IPS DF 4.7 (cell line): ENCODE data around the gene CENPP.
"Not testable (repeated sequence)": the region's sequence is repeated elsewhere in the genome, so short reads cannot be mapped to it uniquely, and the experiment has no call there.

Source experiments
- DNase-seq: peaks from one replicate; pipeline ENCODE4 v3.0.0-alpha.2; 2013; ENCODE audit warnings: low spot score; ENCODE audit errors: extremely low read depth

Gene CENPP

GRCh38 chr9:92378865-92379560 lies 53.3 kb downstream of the CENPP start:
- DNase-seq = no peak

- no peak for DNase-seq
These were observed 54.9 kb downstream of the CENPP start for GRCh38 chr9:92380603-92381002.

- DNase-seq = no peak
These were observed 56.0 kb downstream of the CENPP start for GRCh38 chr9:92381775-92382174.

GRCh38 chr9:92384375-92384774 lies 58.6 kb downstream of the CENPP start:
- no peak for DNase-seq

GRCh38 chr9:92385001-92385400 lies 59.2 kb downstream of the CENPP start:
- DNase-seq = no peak

- DNase-seq = no peak
These were observed 59.7 kb downstream of the CENPP start for GRCh38 chr9:92385477-92385876.

GRCh38 chr9:92385953-92386352 lies 60.2 kb downstream of the CENPP start:
- no peak for DNase-seq

- DNase-seq = no peak
These were observed 66.9 kb downstream of the CENPP start for GRCh38 chr9:92392690-92393089.

- no peak for DNase-seq
These were observed 67.9 kb downstream of the CENPP start for GRCh38 chr9:92393686-92394085.

- no peak for DNase-seq
These were observed 69.9 kb downstream of the CENPP start for GRCh38 chr9:92395617-92396016.

GRCh38 chr9:92397853-92398252 lies 72.1 kb downstream of the CENPP start:
- DNase-seq = no peak

GRCh38 chr9:92402360-92402759 lies 76.6 kb downstream of the CENPP start:
- DNase-seq = no peak

GRCh38 chr9:92402826-92403745 lies 77.3 kb downstream of the CENPP start:
- no peak for DNase-seq

- no peak for DNase-seq
These were observed 78.5 kb downstream of the CENPP start, which contains the start of gene OGN for GRCh38 chr9:92404042-92404836. OGN (minus strand) TSS chr9:92404578; CDS start chr9:92403407, 1,171 bp downstream.

GRCh38 chr9:92405818-92406217 lies 80.1 kb downstream of the CENPP start:
- DNase-seq = no peak

GRCh38 chr9:92406477-92406876 lies 80.7 kb downstream of the CENPP start:
- no peak for DNase-seq

GRCh38 chr9:92407818-92408217 lies 82.1 kb downstream of the CENPP start:
- DNase-seq = no peak

GRCh38 chr9:92408747-92409478 lies 83.2 kb downstream of the CENPP start:
- no peak for DNase-seq

- not testable (repeated sequence) for DNase-seq
These were observed 85.4 kb downstream of the CENPP start for GRCh38 chr9:92411157-92411556.

GRCh38 chr9:92414566-92414965 lies 88.8 kb downstream of the CENPP start:
- DNase-seq = no peak
